Measurements from ENCODE around the gene TRERF1.

- TF ChIP-seq EZH2 (IDR thresholded peaks at IDR 0.05; ENCODE audit: low read depth) (no peak), CTCF (conservative IDR thresholded peaks at IDR 0.05) (no peak)
These were observed 47.9 kb downstream of the TRERF1 start for GRCh38 chr6:42403831-42404230.
